CD4-positive, alpha-beta T cell (primary cell): ENCODE measurements around the gene GPNMB. TPM values are rescaled to one million over a fixed set of nuclear protein-coding genes. Genes with fewer than 3 reads are reported as not detected.

ENCODE experiments used
- ATAC-seq: fragments of 200-7000 bp; cut with Tn5 transposase; one replicate; pipeline ENCODE4 v1.10.0; 2022; ENCODE audit warnings: mild to moderate bottlenecking; ENCODE audit not compliant: poor library complexity
- CTCF ChIA-PET: fragments of 350-600 bp; sonication (Branson Sonifier 250); formaldehyde crosslinking; loops from one replicate; lab custom pipeline; 2021; ENCODE audit warnings: antibody characterized with exemption, inconsistent platforms; lab: Charles Lee
- POLR2A ChIA-PET: fragments of 350-600 bp; sonication (Branson Sonifier 250); formaldehyde crosslinking; loops from one replicate; lab custom pipeline; 2021; ENCODE audit warnings: antibody characterized with exemption, inconsistent platforms; lab: Charles Lee
- DNase-seq, 14 experiments: peaks; one replicate each; pipeline ENCODE4 v3.0.0-alpha.2; 2013 to 2020; ENCODE audit warnings: mixed read lengths in 2 of 14
- H3K27ac ChIP-seq, 2 donors: one replicate each; pipeline versions ENCODE4 v1.5.1 to v1.7.0; 2013; ENCODE audit warnings: low read length in 2 of 2, low read depth in 1 of 2, mild to moderate bottlenecking in 1 of 2
- H3K27me3 ChIP-seq, 2 experiments: 1 replicate in 1 of 2; 2 replicates in 1 of 2; pipeline versions ENCODE4 v1.6.1 to v1.7.0; 2013; ENCODE audit warnings: low read length in 2 of 2, control low read depth in 1 of 2, mild to moderate bottlenecking in 1 of 2, moderate library complexity in 1 of 2; ENCODE audit not compliant: insufficient read depth in 2 of 2, control insufficient read depth in 1 of 2
- H3K36me3 ChIP-seq: one replicate; pipeline ENCODE4 v1.6.1; 2013; ENCODE audit warnings: low read length, control low read depth; ENCODE audit not compliant: insufficient read depth
- H3K4me1 ChIP-seq: one replicate; pipeline ENCODE4 v1.6.1; 2013; ENCODE audit warnings: low read length, control low read depth; ENCODE audit not compliant: insufficient read depth
- H3K4me3 ChIP-seq: one replicate; pipeline ENCODE4 v1.5.1; 2013; ENCODE audit warnings: mild to moderate bottlenecking, low read length, moderate library complexity
- H3K9me3 ChIP-seq, 2 experiments: 1 replicate in 1 of 2; 2 replicates in 1 of 2; pipeline versions ENCODE4 v1.6.1 to v1.7.0; 2013; ENCODE audit warnings: low read length in 2 of 2, mild to moderate bottlenecking in 2 of 2, control low read depth in 1 of 2, moderate library complexity in 1 of 2; ENCODE audit not compliant: control insufficient read depth in 1 of 2, insufficient read depth in 1 of 2
- H3K27ac Mint-ChIP-seq: one replicate; pipeline ENCODE4 v1.8.0; 2020; ENCODE audit warnings: mixed read lengths
- H3K27me3 Mint-ChIP-seq: one replicate; pipeline ENCODE4 v1.8.0; 2021; ENCODE audit warnings: mixed read lengths
- H3K36me3 Mint-ChIP-seq: one replicate; pipeline ENCODE4 v1.8.0; 2021; ENCODE audit warnings: low read depth, mixed read lengths
- H3K4me1 Mint-ChIP-seq: one replicate; pipeline ENCODE4 v1.8.0; 2021; ENCODE audit warnings: low read depth, mixed read lengths
- H3K4me3 Mint-ChIP-seq: one replicate; pipeline ENCODE4 v1.8.0; 2020; ENCODE audit warnings: mild to moderate bottlenecking, mixed read lengths
- H3K9me3 Mint-ChIP-seq: one replicate; pipeline ENCODE4 v1.8.0; 2020; ENCODE audit warnings: mixed read lengths
- CTCF ChIP-seq: fragments of 200-600 bp; IDR thresholded peaks from one replicate; pipeline ENCODE4 v1.8.0; 2022; ENCODE audit warnings: antibody characterized with exemption, mild to moderate bottlenecking
- intact Hi-C, 2 experiments: fragments of 100-400 bp; cut with DNase I in 1 of 2; cut with micrococcal nuclease in 1 of 2; formaldehyde crosslinking; loops; one replicate each; pipeline versions ENCODE4 v1.15.1 to v1.9.0; 2023 to 2025; cut with DNase I, micrococcal nuclease
- total RNA-seq, 174 experiments: library from RNA in 2 of 174; stranded (reverse) in 2 of 174; gene quantifications; one replicate each; pipeline ENCODE4 v1.2.3 and lab custom pipeline; 2021 to 2026

The GPNMB gene
- total RNA-seq, 2 experiments from 2014 or later, result not detected

- DNase-seq (no peak), ATAC-seq (no peak)
- Mint-ChIP-seq H3K4me3 (no peak overlapping the region), H3K27ac (no peak overlapping the region), H3K36me3 (no peaks in the 10 kb centered on the region), H3K9me3 (no peaks in the 10 kb centered on the region), H3K4me1 (no peaks in the 10 kb centered on the region), H3K27me3 (peaks cover 4% of the 10 kb centered on the region)
- POLR2A ChIA-PET, result no interaction called here
- no peak overlapping the region for H3K4me3 ChIP-seq
- CTCF ChIA-PET, result interaction anchor here (1.1 kb wide), 1 partner anchor 279 kb away, joined by 3 read pairs; no protein-coding TSS in a partner anchor
- H3K4me1 ChIP-seq, result no peaks in the 10 kb centered on the region
- H3K36me3 ChIP-seq, result no peaks in the 10 kb centered on the region
- TF ChIP-seq CTCF, result no peak
- no peaks in the 10 kb centered on the region for H3K9me3 ChIP-seq
- intact Hi-C loops, result no loop called here
- no peaks in the 10 kb centered on the region for H3K27me3 ChIP-seq
- no peak overlapping the region for H3K27ac ChIP-seq
These were observed 20.8 kb downstream of the GPNMB start for GRCh38 chr7:23267357-23267756.

GRCh38 chr7:23268167-23268566 is 21.6 kb downstream of the GPNMB start:
- no peak overlapping the region for H3K27ac ChIP-seq
- peaks cover 4% of the 10 kb centered on the region for H3K27me3 Mint-ChIP-seq
- H3K36me3 ChIP-seq, result no peaks in the 10 kb centered on the region
- H3K27me3 ChIP-seq, result no peaks in the 10 kb centered on the region
- ChIA-PET POLR2A (no interaction called here), CTCF (interaction anchor here (0.6 to 1.1 kb wide), 2 partner anchors 182 to 279 kb away, joined by 3 read pairs; no protein-coding TSS in a partner anchor)
- H3K36me3 Mint-ChIP-seq, result no peaks in the 10 kb centered on the region
- ATAC-seq (no peak), DNase-seq (no peak)
- H3K4me1 Mint-ChIP-seq, result peaks cover 4% of the 10 kb centered on the region
- H3K4me1 ChIP-seq, result peaks cover 5% of the 10 kb centered on the region
- no peaks in the 10 kb centered on the region for H3K9me3 ChIP-seq
- H3K27ac Mint-ChIP-seq, result no peak overlapping the region
- intact Hi-C loops, result no loop called here
- no peak overlapping the region for H3K4me3 Mint-ChIP-seq
- H3K4me3 ChIP-seq, result no peak overlapping the region
- TF ChIP-seq CTCF, result no peak
- H3K9me3 Mint-ChIP-seq, result no peaks in the 10 kb centered on the region

- TF ChIP-seq CTCF, result no peak
- H3K4me3 ChIP-seq, result no peak overlapping the region
- CTCF ChIA-PET, result interaction anchor here (1.1 kb wide), 1 partner anchor 278 kb away, joined by 3 read pairs; no protein-coding TSS in a partner anchor
- H3K27ac ChIP-seq, result no peak overlapping the region
- H3K9me3 ChIP-seq, result no peaks in the 10 kb centered on the region
- Mint-ChIP-seq H3K36me3 (no peaks in the 10 kb centered on the region), H3K4me3 (no peak overlapping the region), H3K27me3 (peaks cover 4% of the 10 kb centered on the region), H3K9me3 (no peaks in the 10 kb centered on the region), H3K4me1 (peaks cover 9% of the 10 kb centered on the region), H3K27ac (no peak overlapping the region)
- no peaks in the 10 kb centered on the region for H3K27me3 ChIP-seq
- peaks cover 8% of the 10 kb centered on the region for H3K4me1 ChIP-seq
- intact Hi-C loops, result no loop called here
- no peak for DNase-seq
- ATAC-seq, result no peak
- no peaks in the 10 kb centered on the region for H3K36me3 ChIP-seq
- POLR2A ChIA-PET, result no interaction called here
These were observed 22.2 kb downstream of the GPNMB start for GRCh38 chr7:23268746-23269145.
